ENCODE results near the gene TOGARAM2.

Gene TOGARAM2

DNA sequence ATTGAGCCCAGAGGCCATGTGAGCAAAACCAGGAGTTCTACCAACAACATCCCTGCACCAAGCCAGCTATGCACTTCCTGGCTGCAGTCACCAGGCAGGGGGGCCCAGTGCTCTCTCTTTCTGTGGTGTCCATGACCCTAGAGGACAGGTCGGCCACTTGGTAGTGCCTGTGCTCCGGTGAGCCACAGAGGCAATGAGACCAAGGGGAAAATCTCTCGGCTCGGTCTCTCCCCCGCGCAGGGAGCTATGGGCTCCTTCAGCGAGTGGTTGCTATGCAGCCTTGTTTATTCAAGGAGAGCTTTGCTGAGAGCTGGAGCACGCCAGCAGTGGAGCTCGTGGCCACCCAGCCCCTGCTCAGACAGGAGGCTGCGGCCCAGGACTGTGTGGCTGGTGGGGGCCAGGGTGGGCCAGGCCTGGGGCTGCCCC, at the start of gene TOGARAM2:
Gene TOGARAM2, plus strand, starts transcription at position 283 of the 426 bp plus-strand sequence. CDS start 13,537 bp downstream, outside the sequence.
- no peak for DNase-seq (ENCODE audit: low read depth in 2 of 2, low spot score in 1 of 2)

DNA sequence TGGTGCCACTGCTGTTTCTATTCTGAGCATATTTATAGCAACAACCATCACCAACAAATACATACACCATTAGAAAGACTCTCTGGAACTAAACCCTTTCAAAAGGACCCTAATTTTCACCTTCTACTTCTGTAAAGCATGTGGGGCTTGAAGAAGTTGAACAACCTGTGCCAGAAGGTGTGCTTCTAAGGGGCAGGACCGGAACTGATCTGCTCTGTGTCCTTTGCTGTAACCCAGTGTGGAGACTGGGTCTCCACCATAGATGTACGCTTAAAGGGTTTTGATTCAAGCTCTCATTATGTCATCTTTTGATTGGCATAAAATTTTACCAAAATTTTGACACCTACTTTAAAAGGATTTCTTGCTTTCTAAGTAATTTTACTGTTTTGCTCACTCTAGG, 46.3 kb upstream of the TOGARAM2 start:
- no peak for DNase-seq (ENCODE audit: low read depth in 2 of 2, low spot score in 1 of 2)

DNA sequence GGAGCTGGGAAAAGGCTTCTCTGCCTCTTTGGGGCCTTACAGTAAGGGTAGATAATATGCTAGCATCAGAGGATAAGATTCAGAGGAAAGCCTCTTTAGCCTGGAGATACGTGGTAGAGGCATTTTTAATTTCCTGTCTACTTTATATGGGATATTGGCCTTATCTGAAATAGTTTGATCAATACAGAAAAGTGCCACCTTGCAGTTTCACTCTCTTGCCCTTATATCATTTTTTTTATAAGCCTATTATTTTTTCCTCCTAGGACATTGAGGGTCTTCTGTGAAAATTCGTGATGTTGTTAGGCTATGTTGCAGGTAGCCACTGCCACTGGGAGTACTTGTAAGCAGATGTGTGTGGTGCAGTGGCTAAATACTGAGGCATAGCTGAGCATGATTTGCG, 40.1 kb upstream of the TOGARAM2 start:
- DNase-seq (ENCODE audit: low read depth in 2 of 2, low spot score in 1 of 2), result no peak

DNA sequence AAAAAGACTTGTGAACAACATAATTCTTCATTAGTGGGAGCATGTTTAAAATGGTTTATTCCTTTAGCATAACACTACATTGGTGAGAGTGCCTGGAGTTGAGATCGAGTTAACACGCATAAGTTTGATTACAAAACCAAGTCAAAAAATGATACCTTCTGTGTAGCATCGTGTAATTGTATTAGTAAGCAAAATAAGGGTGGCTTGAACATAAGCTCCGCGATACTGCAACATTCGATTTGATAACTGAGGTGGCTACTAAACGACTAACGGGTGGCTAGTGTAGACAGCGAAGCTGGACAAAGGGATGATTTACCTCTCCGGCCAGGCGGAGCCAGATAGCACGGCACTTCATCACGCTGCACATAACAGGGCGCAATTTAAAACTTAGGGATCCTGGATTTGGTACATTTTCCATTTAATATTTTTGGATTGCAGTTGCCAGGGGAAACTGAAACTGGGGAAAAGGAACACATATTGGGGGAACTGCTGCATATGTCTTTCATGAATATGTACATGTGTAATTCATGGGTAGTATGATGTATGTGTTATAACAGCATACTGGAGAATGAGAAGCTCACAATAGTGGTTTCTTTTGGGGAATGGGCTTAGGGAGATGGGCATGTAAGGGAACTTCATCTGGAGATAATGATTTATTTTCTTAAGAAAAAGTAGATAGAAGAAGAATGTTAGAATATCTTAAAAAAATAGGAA, 36.4 kb upstream of the TOGARAM2 start:
- no peak for DNase-seq (ENCODE audit: low read depth in 2 of 2, low spot score in 1 of 2)

DNA sequence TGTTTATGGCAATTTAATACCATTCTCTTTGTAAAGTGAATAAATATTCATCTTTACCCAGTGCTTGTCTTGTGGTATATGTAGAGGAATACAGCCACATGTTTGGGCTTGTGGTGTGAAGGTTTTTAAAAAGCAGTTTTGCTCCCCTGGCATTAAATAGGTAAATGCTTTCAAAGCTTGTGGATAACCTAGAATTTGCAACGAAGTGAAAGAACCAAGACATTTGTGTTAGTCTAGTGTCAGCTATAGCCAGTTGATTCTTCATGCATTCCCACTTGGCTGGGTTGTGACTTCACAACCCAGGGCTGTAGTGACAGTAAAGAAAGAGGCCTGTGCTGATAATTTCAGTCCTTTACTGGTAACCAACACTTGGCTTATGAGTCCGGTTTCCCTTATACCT, 32.9 kb upstream of the TOGARAM2 start:
- DNase-seq (ENCODE audit: low read depth in 2 of 2, low spot score in 1 of 2), result no peak

DNA sequence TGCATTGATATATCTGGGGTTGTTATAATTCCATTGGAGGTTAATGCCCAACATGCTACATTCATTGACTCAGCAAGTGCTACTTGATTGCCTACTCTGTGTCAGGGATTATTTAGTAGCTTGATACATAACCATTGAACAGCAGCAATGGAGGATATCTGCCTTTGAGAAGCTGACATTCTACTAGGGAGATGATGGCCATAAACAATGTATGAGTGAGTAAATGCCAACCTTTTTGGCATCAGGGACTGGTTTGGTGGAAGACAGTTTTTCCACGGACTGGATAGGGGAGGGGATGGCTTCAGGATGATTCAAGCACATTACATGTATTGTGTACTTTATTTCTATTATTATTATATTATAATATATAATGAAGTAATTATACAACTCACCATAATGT, 31.9 kb upstream of the TOGARAM2 start:
- no peak for DNase-seq (ENCODE audit: low read depth in 2 of 2, low spot score in 1 of 2)

DNA sequence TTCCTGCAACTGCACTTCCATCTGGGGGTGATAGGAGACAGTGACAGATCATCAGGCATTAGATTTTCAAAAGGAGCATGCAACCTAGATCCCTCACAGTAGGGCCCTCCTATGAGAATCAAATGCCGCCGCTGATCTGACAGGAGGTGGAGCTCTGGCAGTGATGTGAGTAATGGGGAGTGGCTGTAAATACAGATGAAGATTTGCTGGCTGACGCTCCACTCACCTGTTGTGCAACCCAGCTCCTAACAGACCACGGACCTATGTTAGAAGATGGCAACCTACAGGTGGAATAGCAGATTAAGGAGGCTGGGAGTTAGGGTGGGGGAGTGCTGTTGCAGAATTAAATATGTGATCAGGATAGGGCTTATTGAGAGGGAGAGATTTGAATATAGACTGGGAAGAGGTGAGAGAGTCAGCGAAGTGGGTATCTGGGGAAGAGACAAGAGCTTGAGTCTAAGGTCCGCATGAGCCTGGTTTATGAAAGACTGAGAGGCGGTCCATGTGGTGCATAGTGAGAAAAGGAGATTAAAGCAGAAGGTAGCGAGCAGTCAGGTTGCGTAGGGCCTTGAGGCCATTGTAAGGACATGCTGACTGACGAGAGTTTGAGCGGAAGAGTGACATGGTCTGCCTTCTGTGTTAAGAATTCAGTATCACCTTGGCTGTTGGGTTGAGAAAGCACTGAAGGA, 31.3 kb upstream of the TOGARAM2 start:
- no peak for DNase-seq (ENCODE audit: low read depth in 2 of 2, low spot score in 1 of 2)

DNA sequence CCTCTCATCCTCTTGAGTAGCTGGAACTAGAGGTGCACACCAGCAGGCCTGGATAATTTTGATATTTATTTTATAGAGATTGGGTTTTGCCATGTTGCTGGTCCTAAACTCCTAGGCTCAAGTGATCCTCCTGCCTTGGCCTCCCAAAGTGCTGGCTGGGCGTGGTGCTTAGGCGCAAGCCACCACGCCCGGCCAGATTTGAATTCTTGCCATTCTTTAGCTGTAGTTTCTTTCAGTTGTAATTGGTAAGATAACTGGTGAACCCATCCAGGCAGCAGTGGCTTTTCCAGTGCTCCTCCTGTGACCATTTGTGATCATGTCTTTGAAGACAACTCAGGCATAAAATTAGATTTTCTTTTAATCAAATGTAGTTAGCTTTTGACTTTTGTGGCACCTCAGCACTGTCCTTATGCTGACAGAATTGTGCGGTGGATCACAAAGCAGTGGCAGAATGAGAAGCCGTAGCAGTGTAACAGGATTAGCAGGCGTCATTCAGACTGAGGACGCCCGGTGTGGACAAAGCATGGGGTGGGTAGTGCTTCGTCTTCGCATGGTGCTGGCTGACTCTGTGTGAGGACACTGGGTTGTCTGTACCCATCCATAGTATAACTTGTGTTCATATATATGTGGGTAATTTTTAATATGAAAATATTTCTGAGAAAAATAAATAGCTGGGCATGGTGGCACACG, 30.0 kb upstream of the TOGARAM2 start:
- DNase-seq (ENCODE audit: low read depth in 2 of 2, low spot score in 1 of 2), result no peak

DNA sequence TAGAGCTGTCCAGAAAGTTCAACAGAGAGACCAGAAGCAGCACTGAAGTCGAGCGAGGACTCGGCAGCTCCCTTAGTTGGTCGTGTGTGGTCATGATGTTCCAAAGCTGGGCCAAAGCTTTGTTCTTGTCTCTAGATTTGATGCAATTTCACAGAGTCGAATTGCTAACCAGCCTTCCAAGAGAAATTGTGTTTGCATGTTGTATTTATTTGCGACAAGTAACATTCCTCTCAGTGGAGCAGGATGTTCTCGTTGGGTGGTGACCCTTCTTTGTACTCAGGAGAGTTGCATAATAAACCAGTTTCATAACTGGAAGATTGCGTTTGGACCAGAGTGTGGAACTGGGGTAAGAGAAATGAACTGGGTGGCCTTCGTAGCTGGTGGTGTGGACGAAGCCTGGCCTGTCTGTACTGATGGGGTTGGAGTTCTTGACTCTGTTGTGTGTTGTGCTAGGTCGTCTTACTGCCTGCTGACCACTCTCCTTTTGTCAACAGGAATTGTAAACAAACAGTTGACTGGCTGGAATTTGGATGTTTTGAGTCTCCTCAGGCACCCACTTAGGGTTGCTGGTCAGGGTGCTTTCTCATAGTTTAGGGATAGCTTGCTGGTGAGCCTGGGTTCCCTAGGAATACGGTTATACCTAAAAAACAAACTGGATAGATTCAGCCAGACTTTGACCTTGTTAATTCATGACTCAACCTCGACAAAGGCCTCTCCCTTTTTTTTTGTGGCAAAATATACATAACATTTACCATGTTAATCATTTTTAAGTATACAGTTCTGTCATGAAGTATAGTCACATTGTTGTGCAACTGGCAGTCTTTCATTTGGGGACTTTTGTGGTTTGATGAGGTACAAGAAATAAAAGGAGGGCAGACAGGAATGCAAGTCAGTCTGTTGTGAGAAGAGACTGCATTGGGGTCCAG, 28.9 kb upstream of the TOGARAM2 start:
- DNase-seq (ENCODE audit: low read depth in 2 of 2, low spot score in 1 of 2), result no peak

DNA sequence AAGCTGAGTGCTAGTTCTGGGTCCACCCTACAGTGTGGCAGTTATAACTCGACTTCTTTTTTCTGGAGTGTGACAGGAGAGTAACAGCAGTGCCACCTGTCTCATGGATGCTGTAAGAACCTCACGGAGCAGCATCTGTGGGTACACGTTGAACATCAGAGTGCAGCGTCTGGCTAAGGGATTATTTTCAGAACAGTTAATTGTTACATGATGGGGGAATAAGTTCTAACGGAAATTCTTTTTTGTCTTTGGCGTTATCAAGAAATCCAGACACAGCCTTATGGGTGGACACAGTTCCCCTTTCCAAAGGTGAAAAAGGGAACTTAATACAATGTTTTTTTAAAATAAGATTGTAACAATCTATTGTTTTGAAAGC, 28.3 kb upstream of the TOGARAM2 start:
- DNase-seq (ENCODE audit: low read depth in 2 of 2, low spot score in 1 of 2), result no peak

DNA sequence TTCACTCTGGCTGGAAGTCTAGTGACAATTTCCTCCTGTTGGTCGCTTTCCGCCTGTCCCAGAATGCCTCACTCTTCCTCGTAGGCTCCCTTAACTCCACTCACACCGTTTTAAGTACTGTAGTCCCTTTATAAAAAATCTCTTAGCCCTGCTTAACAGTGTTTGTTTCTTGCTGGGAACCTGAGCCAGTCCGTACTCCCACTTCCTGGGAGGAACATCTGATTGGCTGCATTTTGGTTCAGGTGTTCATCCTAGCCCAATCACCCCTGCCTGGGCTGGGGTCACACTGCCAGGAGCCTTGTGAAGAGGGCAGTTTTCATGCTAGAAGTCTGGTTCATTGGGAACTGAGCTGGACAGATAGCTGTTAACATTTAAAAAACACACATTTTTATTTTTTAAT, 25.6 kb upstream of the TOGARAM2 start:
- DNase-seq (ENCODE audit: low read depth in 2 of 2, low spot score in 1 of 2), result no peak

DNA sequence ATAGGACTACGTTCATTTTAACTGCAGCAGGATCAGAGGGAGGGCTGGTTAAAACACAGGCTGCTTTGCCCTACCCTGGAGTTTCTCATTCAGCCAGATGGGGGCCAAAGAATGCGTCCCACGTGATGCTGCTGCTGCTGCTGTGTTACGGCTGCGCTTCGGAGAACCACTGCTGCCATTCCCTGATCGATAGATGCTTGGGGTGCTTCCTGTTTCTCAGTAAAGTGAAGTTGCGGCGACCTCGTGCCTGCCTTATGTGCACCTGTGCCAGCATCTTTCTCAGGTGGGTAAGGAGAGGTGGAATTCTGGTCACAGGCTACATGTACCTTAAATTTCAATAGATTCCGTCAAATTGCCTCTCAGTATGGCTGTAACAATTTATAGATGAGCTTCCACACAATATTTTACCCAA, 24.7 kb upstream of the TOGARAM2 start:
- no peak for DNase-seq (ENCODE audit: low read depth in 2 of 2, low spot score in 1 of 2)

DNA sequence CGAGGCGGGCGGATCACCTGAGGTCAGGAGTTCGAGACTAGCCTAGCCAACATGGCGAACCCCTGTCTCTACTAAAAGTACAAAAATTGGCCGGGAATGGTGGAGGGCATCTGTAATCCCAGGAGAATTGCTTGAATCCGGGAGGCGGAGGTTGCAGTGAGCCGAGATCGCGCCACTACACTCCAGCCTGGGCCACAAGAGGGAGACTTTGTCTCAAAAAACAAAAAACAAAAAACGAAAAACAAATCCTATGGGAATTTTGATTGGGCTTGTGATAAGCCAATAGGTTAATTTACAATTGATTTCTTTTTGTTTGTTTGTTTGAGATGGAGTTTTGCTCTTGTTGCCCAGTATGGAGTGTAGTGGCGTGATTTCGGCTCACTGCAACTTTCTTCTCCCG, 24.2 kb upstream of the TOGARAM2 start:
- no peak for DNase-seq (ENCODE audit: low read depth in 2 of 2, low spot score in 1 of 2)

DNA sequence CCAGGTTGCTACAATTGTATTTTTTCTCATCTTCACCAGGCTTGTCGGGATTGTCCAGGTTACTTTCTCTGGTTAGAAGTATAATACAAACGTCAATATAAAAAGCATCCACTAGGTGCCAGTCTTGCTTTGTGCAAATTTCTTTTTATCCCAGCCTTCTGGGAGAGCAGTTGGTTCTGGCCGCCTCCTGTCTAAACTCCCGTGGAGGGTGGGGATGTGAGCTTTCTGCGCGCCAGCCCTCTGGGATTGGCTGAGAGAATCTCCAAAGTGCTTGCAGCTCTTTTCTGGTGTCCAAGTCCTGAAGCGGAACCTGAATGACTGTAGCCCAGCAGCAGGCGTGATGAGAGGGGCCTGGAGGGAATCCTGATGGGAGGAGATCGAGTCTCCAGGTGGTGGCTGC, 22.4 kb upstream of the TOGARAM2 start:
- DNase-seq (ENCODE audit: low read depth in 2 of 2, low spot score in 1 of 2), result no peak

DNA sequence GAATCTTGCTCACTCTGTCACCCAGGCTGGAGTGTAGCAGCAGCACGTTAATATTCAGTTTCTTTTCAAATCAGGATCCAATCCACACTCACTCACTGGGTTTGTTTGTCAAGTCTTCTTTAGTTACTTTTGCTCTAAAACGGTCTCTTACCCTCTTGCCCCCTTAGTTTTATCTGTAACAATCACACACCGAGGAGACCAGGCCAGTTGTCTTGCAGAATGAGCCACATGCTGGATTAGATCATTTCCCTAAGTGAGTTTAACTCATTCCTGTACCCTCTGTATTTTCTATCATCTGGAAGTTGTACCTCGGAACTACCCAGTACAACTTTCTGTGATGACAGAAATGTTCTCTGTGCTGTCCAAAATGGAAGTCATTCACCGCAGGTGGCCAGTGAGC, 20.7 kb upstream of the TOGARAM2 start:
- no peak for DNase-seq (ENCODE audit: low read depth in 2 of 2, low spot score in 1 of 2)

DNA sequence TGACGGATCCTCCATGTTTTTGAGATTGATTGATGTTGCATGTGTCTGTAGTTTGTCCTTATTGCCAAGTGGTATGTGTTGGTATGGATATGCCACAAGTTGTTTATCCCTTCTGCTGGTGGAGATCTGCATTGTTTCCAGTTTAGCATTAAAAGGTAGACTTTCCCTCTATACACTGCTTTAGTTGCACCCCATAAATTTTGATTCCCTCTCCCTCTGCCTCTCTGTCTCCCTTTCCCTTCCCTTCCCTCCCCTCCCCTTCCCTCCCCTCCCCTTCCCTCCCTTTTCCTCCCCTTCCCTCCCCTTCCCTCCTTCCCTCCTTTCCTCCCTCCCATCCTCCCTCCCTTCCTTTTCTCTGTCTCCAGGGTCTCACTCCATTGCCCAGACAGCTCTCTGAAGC, 18.6 kb upstream of the TOGARAM2 start:
- no peak for DNase-seq (ENCODE audit: low read depth in 2 of 2, low spot score in 1 of 2)

DNA sequence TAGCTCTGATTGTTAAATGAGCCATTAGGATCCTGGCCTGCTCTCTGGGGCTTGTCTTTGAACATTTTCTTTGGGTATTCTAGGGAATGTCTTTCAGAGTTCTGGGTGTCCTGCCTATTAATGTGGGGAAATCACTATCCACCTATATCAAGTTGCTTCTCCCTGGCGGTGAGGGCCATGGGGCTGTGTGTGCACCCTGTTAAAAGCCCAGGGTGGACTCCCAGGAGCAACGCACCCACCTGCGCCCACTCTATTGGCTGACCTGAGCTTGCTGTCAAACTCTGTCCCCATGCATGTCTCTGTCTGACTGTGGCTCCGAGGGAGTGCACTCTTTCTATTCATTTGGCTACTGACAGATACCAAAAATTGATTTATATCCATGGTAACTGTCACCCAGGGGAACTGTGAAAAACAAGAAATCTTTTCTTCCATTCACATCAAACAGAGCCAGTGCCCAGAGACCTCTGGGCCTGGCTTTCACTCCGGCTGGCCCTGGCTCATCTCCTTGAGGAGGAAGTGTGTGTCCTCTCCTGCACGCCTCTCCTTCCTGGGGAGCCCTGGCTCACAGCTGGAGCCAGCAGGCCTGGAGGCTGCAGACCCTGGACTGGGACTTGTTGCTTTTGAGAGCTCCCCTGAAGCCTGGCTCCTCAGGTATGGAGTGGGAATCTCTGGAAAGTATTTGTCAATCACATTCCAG, 10.5 kb upstream of the TOGARAM2 start:
- DNase-seq (ENCODE audit: low read depth in 2 of 2, low spot score in 1 of 2), result no peak

DNA sequence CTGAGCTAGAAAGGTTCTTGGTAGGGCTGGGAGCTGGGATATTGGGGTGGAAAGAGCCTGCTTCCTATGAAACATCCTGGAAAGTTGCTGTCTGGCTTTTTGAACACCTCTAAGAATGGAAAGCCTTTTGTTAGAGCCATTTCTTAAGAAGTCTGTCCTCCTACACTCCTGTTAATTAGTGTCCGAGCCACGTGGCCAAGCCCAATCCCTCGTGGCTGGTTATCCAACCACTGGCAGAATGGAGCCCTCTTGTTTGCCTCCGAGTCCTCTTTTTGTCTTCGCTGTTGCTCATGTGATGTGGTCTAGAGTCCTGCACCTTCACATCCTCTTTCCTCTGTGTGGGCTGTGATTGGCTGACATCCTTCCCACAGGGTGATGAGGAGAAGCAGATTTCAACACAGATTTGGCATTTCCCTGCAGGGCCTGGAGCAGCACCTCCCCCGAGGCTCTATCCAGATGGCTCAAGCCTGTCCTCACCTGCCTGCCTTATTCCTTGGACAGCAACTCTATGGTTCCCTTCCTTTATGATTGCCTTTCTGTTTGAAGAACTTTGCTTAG, 8.2 kb upstream of the TOGARAM2 start:
- DNase-seq (ENCODE audit: low read depth in 2 of 2, low spot score in 1 of 2), result no peak

DNA sequence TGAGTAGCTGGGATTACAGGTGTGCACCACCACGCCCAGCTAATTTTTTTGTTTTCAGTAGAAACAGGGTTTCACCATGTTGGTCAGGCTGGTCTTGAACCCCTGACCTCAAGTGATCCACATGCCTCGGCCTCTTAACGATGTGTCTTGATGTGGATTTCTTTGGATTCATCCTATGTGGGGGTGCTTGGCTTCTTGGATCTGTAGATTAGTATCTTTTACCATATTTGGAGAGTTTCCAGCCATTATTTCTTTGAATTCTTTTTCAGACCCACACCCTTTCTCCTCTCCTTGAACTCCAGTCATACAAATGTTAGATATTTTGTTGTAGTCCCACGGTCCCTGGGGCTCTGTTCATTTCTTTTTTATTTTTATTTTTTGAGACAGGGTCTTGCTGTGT, 6.8 kb upstream of the TOGARAM2 start:
- DNase-seq (ENCODE audit: low read depth in 2 of 2, low spot score in 1 of 2), result no peak

DNA sequence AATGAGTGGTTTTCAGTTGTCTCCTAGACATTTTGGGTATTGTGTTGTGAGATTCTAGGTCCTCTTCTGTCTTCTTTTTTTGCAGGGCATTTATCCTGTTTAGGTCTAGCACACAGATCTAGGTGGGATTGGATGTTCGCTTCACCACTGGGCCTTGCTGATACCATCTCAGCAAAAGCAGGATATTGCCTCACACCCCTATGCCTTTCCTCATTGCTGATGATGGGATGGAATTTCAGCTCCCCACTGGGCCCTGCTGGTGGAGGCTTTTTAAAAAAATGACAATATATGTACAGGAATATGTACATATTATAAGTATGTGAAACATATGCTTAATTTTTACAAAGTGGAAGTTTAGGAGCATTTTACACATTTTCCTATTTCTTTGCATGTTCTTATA, 5.4 kb upstream of the TOGARAM2 start:
- DNase-seq (ENCODE audit: low read depth in 2 of 2, low spot score in 1 of 2), result no peak

All from stimulated activated CD8-positive, alpha-beta memory T cell treated with anti-CD3 and anti-CD28 coated beads, Interleukin-4, amount 100 ng/mL, for 1 hour (primary cell).